Measurements from ENCODE around the gene REPS2.

Gene REPS2

DNA sequence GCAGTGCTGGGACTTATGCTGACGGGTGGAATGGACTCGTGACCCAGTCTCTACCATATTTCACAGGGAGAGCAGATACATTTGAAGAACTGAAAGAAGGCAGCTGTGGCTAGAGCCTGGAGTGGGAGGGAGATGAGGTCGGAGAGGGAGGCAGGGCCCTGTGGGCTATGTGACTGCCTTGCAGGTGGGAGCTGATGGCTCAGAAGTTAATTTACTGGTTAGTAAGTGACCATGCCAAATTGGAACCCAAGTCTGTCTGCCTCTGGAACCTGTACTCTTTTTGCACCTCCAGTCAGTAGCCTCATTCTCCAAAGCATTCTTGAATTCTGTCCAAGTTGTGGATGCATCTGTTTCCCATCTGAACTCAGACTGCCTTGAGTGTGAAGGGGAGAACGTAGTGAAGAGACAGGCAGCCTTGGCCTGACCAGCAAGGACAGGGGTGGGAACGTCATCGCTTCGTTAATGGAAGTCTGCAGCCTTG is 92.3 kb downstream of the REPS2 start:
- DNase-seq: no peak

- DNase-seq: no peak
These were observed 93.4 kb downstream of the REPS2 start for GRCh38 chrX:17039826-17040225.

GRCh38 chrX:17040711-17041110 is 94.3 kb downstream of the REPS2 start:
- no peak for DNase-seq

GRCh38 chrX:17042037-17042436 is 95.6 kb downstream of the REPS2 start:
- DNase-seq: no peak

DNA sequence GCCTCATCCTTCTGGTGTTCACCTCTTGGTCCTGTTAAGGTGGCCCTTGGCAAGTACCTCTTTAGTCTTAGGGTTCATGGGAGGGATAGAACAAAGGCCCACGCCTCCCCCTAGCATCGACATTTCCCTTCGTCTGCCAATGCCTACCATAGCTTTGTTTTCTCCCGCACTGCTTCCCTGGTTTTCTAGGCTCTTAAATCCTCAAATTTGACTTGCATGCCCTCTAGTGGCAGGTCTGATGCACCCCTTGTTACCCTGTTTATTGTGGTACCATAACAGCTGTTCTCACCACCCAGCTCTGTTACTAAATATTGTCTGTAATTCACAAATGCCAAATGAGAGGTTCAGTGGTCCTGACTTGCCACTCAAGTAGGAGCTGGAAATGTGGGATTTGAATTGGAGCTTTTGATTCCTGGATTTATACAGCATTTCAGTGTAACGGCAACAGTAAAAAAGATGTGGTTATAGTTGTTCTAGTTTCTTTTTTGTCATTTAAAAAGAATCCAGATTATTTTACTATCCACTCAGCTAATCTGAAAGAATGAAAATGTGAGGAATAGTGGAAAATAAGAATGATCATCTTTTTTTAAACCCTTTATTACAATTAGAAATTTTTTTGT is 100.1 kb downstream of the REPS2 start:
- DNase-seq: peak in 2 of 5 donors; percentile 23 to 32

GRCh38 chrX:17047224-17047623 is 100.8 kb downstream of the REPS2 start:
- DNase-seq: no peak

DNA sequence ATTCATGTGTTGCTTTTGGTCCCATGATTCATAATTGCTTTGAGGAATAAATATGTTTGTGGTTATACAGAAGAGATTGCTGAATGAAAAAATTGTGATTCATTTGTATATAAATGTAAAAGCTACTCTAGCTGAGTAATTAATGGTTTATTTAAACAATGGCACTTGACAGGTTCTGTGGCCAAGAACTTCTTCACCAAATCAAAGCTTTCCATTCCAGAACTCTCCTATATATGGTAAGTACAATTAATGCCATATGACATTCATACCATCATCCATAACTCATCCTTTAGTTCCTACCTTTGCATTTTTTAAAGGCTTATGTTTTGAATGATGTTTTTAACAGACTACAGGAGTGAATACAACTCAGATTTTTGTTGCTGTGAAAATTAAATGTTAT is 105.8 kb downstream of the REPS2 start:
- DNase-seq: no peak

DNA sequence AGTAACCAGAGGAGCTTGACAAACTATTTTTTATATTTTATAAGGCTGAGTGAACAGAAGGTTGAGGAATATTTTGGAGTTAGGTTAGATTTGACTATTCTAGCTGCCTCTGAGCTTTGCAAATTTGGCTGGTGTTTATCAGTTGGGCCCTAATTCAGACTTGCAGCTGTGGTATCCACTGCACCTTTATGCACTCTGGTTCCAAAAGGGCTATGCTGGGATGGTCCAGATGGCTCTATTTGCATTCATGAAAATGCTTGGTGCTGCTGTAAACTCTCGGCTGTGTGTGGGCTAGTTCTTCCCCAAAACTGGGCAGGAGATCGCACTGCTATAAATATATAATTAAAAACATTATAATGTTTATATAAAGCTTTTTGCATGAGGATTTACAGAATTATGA is 106.3 kb downstream of the REPS2 start:
- DNase-seq: no peak

DNA sequence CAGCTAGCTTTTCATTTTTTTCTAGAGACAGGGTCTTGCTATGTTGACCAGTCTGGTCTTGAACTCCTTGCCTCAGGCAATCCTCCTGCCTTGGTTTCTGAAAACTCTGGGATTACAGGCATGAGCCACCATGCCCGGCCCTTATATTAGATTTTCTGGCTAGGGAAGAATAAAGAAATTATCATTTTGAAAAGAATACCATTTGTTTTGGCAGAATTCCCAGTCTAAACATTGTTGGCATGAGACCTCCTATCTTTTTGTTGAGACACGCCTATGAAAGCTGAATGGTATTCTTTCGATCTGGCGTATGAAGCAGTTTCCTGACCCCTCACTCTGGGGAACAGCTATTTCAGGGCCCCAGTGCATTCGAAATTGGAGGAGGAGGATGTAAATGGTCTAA is 107.0 kb downstream of the REPS2 start:
- DNase-seq: no peak

- no peak for DNase-seq
These were observed 110.6 kb downstream of the REPS2 start for GRCh38 chrX:17056868-17057608.

- DNase-seq: no peak
These were observed 115.6 kb downstream of the REPS2 start for GRCh38 chrX:17062065-17062464.

- no peak for DNase-seq
These were observed 118.6 kb downstream of the REPS2 start for GRCh38 chrX:17065100-17065499.

- no peak for DNase-seq
These were observed 121.1 kb downstream of the REPS2 start for GRCh38 chrX:17067534-17067933.

- no peak for DNase-seq
These were observed 125.8 kb downstream of the REPS2 start for GRCh38 chrX:17072301-17072700.

DNA sequence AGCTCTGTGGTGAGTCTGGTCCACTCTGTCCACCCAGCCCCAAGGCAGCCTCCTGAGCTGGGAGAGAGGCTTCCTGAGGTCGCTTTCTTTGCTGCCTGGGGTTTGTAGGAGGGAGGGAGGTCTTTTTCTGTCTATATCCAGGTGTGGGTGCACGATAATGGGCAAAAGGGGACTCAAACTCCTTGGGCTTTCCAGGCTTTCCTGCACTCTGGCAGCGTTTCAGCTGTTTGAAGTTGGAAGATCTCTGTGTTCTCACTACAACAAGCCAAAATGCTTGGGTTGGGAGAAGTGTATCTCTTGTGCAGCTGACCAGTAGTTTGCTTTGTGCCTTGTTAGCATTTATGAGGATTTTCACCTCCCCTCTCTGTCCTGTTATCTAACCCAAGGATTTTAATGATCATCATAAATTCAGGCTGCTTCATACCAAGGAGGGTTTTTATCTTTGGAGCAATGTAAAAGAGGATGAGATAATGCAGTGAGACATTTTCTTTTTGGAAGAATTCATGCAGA is 126.3 kb downstream of the REPS2 start:
- no peak for DNase-seq

GRCh38 chrX:17075004-17075403 is 128.5 kb downstream of the REPS2 start:
- DNase-seq: no peak

- no peak for DNase-seq
These were observed 130.9 kb downstream of the REPS2 start for GRCh38 chrX:17077361-17077760.

- no peak for DNase-seq
These were observed 131.7 kb downstream of the REPS2 start for GRCh38 chrX:17078031-17078720.

DNA sequence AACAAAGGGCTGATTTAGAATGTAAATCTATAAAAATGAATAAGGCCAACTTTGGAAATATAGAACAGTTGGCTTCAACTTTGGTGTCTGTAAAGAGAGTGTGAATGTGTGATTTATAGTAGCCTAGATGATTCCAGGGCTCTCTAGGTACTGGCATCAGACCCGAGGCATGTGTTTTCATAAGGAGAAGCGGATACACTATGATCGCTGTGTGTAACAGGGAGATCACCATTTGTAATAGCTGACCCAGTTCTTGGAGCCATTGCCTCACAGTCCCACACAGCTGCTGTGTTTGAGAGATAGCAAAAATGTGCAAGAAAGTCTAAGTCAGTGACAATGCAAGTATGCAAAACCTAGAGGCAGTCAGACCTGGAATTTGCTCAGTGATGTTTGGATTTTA is 135.1 kb downstream of the REPS2 start:
- no peak for DNase-seq

GRCh38 chrX:17081968-17082367 is 135.5 kb downstream of the REPS2 start:
- DNase-seq: no peak

GRCh38 chrX:17082831-17083230 is 136.4 kb downstream of the REPS2 start:
- DNase-seq: no peak

- no peak for DNase-seq
These were observed 139.9 kb downstream of the REPS2 start for GRCh38 chrX:17086317-17086716.

- no peak for DNase-seq
These were observed 148.7 kb downstream of the REPS2 start for GRCh38 chrX:17095161-17095560.
